Activated CD4-positive, alpha-beta memory T cell treated with anti-CD3 and anti-CD28 coated beads for 36 hours (primary cell): ENCODE data around the gene TREML2. TPM values are rescaled to one million over a fixed set of nuclear protein-coding genes. Genes with fewer than 3 reads are reported as not detected.
A peak's percentile ranks its signal among the peaks of the same experiment; 100 is the strongest.

ENCODE experiments used
- CTCF ChIA-PET: fragments of 350-600 bp; sonication (Branson Sonifier 250); formaldehyde crosslinking; loops from one replicate; lab custom pipeline; 2021; ENCODE audit warnings: antibody characterized with exemption, inconsistent platforms; lab: Charles Lee
- POLR2A ChIA-PET: fragments of 350-600 bp; sonication (Branson Sonifier 250); formaldehyde crosslinking; loops from one replicate; lab custom pipeline; 2021; ENCODE audit warnings: antibody characterized with exemption; lab: Charles Lee
- DNase-seq: peaks from one replicate; pipeline ENCODE4 v3.0.0-alpha.2; 2020
- H3K27ac Mint-ChIP-seq: one replicate; pipeline ENCODE4 v1.8.0; 2021; ENCODE audit warnings: mixed read lengths
- H3K27me3 Mint-ChIP-seq: one replicate; pipeline ENCODE4 v1.8.0; 2021; ENCODE audit warnings: mixed read lengths
- H3K36me3 Mint-ChIP-seq: one replicate; pipeline ENCODE4 v1.8.0; 2021; ENCODE audit warnings: mixed read lengths
- H3K4me1 Mint-ChIP-seq: one replicate; pipeline ENCODE4 v1.8.0; 2021; ENCODE audit warnings: low read depth, mixed read lengths
- H3K4me3 Mint-ChIP-seq: one replicate; pipeline ENCODE4 v1.8.0; 2021; ENCODE audit warnings: mild to moderate bottlenecking, mixed read lengths
- H3K9me3 Mint-ChIP-seq: one replicate; pipeline ENCODE4 v1.8.0; 2021; ENCODE audit warnings: mixed read lengths
- intact Hi-C: fragments of 100-400 bp; cut with micrococcal nuclease; formaldehyde crosslinking; loops from one replicate; pipeline ENCODE4 v1.15.1; 2023
- total RNA-seq, 2 experiments: library from RNA; stranded (reverse); gene quantifications; one replicate each; pipeline ENCODE4 v1.2.3, GENCODE V29; 2021

Gene TREML2
- total RNA-seq, 2 experiments from 2014 or later = 7.4 to 7.5 TPM

- Mint-ChIP-seq H3K4me3 (no peak overlapping the region), H3K27me3 (no peaks in the 10 kb centered on the region), H3K36me3 (peaks cover 4% of the 10 kb centered on the region), H3K27ac (no peak overlapping the region), H3K4me1 (peaks cover 15% of the 10 kb centered on the region), H3K9me3 (peaks cover 15% of the 10 kb centered on the region)
- no peak for DNase-seq
- POLR2A ChIA-PET = no interaction called here
- CTCF ChIA-PET = no interaction called here
- intact Hi-C loops = no loop called here
These were observed 14.9 kb downstream of the TREML2 start for GRCh38 chr6:41186031-41186562.

GRCh38 chr6:41184761-41185160 is 16.2 kb downstream of the TREML2 start:
- Mint-ChIP-seq H3K27me3 (no peaks in the 10 kb centered on the region), H3K4me1 (peaks cover 15% of the 10 kb centered on the region), H3K36me3 (peaks cover 4% of the 10 kb centered on the region), H3K27ac (no peak overlapping the region), H3K9me3 (peaks cover 7% of the 10 kb centered on the region), H3K4me3 (no peak overlapping the region)
- no peak for DNase-seq
- intact Hi-C loops = loop anchor here (5.0 kb wide), 1 partner anchor 112 kb away; the partner anchor contains the start of genes NFYA and OARD1
- POLR2A ChIA-PET = no interaction called here
- CTCF ChIA-PET = no interaction called here

GRCh38 chr6:41182069-41183034 is 18.6 kb downstream of the TREML2 start:
- peak; percentile 58 for DNase-seq
- Mint-ChIP-seq H3K27me3 (peaks cover 3% of the 10 kb centered on the region), H3K9me3 (no peaks in the 10 kb centered on the region), H3K27ac (no peak overlapping the region), H3K4me1 (peaks cover 13% of the 10 kb centered on the region), H3K4me3 (no peak overlapping the region), H3K36me3 (no peaks in the 10 kb centered on the region)
- POLR2A ChIA-PET = no interaction called here
- intact Hi-C loops = loop anchor here (1.0 to 5.0 kb wide), 4 partner anchors 18 to 176 kb away; partner anchors contain the start of genes NFYA and OARD1
- CTCF ChIA-PET = interaction anchor here (0.5 to 3.3 kb wide), 41 partner anchors 10 to 533 kb away, joined by 3 to 29 read pairs (median 4); partner anchors contain the start of genes NFYA, OARD1 and TREML1

- H3K36me3 Mint-ChIP-seq = no peaks in the 10 kb centered on the region
- H3K27ac Mint-ChIP-seq = no peak overlapping the region
- peaks cover 3% of the 10 kb centered on the region for H3K27me3 Mint-ChIP-seq
- H3K4me1 Mint-ChIP-seq = peaks cover 13% of the 10 kb centered on the region
- no peak for DNase-seq
- intact Hi-C loops = loop anchor here (5.0 kb wide), 1 partner anchor 109 kb away; the partner anchor contains the start of genes NFYA and OARD1
- POLR2A ChIA-PET = interaction anchor here (0.5 kb wide), 1 partner anchor 51 kb away, joined by 3 read pairs; no protein-coding TSS in a partner anchor
- H3K9me3 Mint-ChIP-seq = no peaks in the 10 kb centered on the region
- H3K4me3 Mint-ChIP-seq = no peak overlapping the region
- CTCF ChIA-PET = interaction anchor here (0.7 to 3.3 kb wide), 26 partner anchors 10 to 173 kb away, joined by 3 to 29 read pairs (median 4); partner anchors contain the start of genes TREML1 and TREML2
These were observed 19.4 kb downstream of the TREML2 start for GRCh38 chr6:41181566-41181965.

GRCh38 chr6:41179163-41179562 is 21.8 kb downstream of the TREML2 start:
- intact Hi-C loops = no loop called here
- no peak for DNase-seq
- peaks cover 8% of the 10 kb centered on the region for H3K27me3 Mint-ChIP-seq
- H3K36me3 Mint-ChIP-seq = no peaks in the 10 kb centered on the region
- H3K27ac Mint-ChIP-seq = no peak overlapping the region
- no peak overlapping the region for H3K4me3 Mint-ChIP-seq
- no peaks in the 10 kb centered on the region for H3K9me3 Mint-ChIP-seq
- H3K4me1 Mint-ChIP-seq = peaks cover 10% of the 10 kb centered on the region
- CTCF ChIA-PET = interaction anchor here (0.6 kb wide), 2 partner anchors 9 to 143 kb away, joined by 3 read pairs; no protein-coding TSS in a partner anchor
- POLR2A ChIA-PET = no interaction called here

GRCh38 chr6:41177695-41178094 is 23.3 kb downstream of the TREML2 start:
- Mint-ChIP-seq H3K27ac (no peak overlapping the region), H3K4me3 (no peak overlapping the region), H3K4me1 (peaks cover 9% of the 10 kb centered on the region), H3K27me3 (peaks cover 8% of the 10 kb centered on the region), H3K9me3 (no peaks in the 10 kb centered on the region), H3K36me3 (no peaks in the 10 kb centered on the region)
- CTCF ChIA-PET = interaction anchor here (1.2 to 1.6 kb wide), 2 partner anchors 14 to 85 kb away, joined by 3 to 7 read pairs; no protein-coding TSS in a partner anchor
- POLR2A ChIA-PET = no interaction called here
- intact Hi-C loops = no loop called here
- no peak for DNase-seq

GRCh38 chr6:41177287-41177686 is 23.7 kb downstream of the TREML2 start:
- Mint-ChIP-seq H3K4me1 (peaks cover 6% of the 10 kb centered on the region), H3K4me3 (no peak overlapping the region), H3K27ac (no peak overlapping the region), H3K9me3 (no peaks in the 10 kb centered on the region), H3K27me3 (peaks cover 8% of the 10 kb centered on the region), H3K36me3 (no peaks in the 10 kb centered on the region)
- ChIA-PET CTCF (interaction anchor here (1.2 to 1.6 kb wide), 2 partner anchors 14 to 85 kb away, joined by 3 to 7 read pairs; no protein-coding TSS in a partner anchor), POLR2A (no interaction called here)
- DNase-seq = no peak
- intact Hi-C loops = no loop called here

GRCh38 chr6:41176189-41176588 is 24.8 kb downstream of the TREML2 start:
- intact Hi-C loops = no loop called here
- H3K9me3 Mint-ChIP-seq = no peaks in the 10 kb centered on the region
- no peak overlapping the region for H3K4me3 Mint-ChIP-seq
- no peak overlapping the region for H3K27ac Mint-ChIP-seq
- H3K36me3 Mint-ChIP-seq = no peaks in the 10 kb centered on the region
- ChIA-PET CTCF (interaction anchor here (0.9 kb wide), 1 partner anchor 26 kb away, joined by 3 read pairs; no protein-coding TSS in a partner anchor), POLR2A (interaction anchor here (0.6 kb wide), 1 partner anchor 231 kb away, joined by 3 read pairs; no protein-coding TSS in a partner anchor)
- H3K27me3 Mint-ChIP-seq = peaks cover 8% of the 10 kb centered on the region
- no peaks in the 10 kb centered on the region for H3K4me1 Mint-ChIP-seq
- no peak for DNase-seq

- no peak for DNase-seq
- intact Hi-C loops = no loop called here
- H3K36me3 Mint-ChIP-seq = no peaks in the 10 kb centered on the region
- H3K4me3 Mint-ChIP-seq = no peak overlapping the region
- no peaks in the 10 kb centered on the region for H3K9me3 Mint-ChIP-seq
- ChIA-PET POLR2A (no interaction called here), CTCF (no interaction called here)
- H3K27ac Mint-ChIP-seq = no peak overlapping the region
- peaks cover 8% of the 10 kb centered on the region for H3K27me3 Mint-ChIP-seq
- no peaks in the 10 kb centered on the region for H3K4me1 Mint-ChIP-seq
These were observed 25.9 kb downstream of the TREML2 start for GRCh38 chr6:41175084-41175483.

- H3K4me1 Mint-ChIP-seq = no peaks in the 10 kb centered on the region
- no peak overlapping the region for H3K27ac Mint-ChIP-seq
- H3K9me3 Mint-ChIP-seq = no peaks in the 10 kb centered on the region
- ChIA-PET POLR2A (no interaction called here), CTCF (no interaction called here)
- intact Hi-C loops = no loop called here
- DNase-seq = no peak
- no peak overlapping the region for H3K4me3 Mint-ChIP-seq
- peaks cover 8% of the 10 kb centered on the region for H3K27me3 Mint-ChIP-seq
- no peaks in the 10 kb centered on the region for H3K36me3 Mint-ChIP-seq
These were observed 26.3 kb downstream of the TREML2 start for GRCh38 chr6:41174610-41175009.

- Mint-ChIP-seq H3K27me3 (peaks cover 6% of the 10 kb centered on the region), H3K9me3 (no peaks in the 10 kb centered on the region), H3K4me1 (no peaks in the 10 kb centered on the region), H3K4me3 (no peak overlapping the region), H3K27ac (no peak overlapping the region), H3K36me3 (no peaks in the 10 kb centered on the region)
- no peak for DNase-seq
- ChIA-PET CTCF (no interaction called here), POLR2A (no interaction called here)
- intact Hi-C loops = no loop called here
These were observed 29.0 kb downstream of the TREML2 start for GRCh38 chr6:41171908-41172307.
